ENCODE measurements around the gene AHDC1. TPM values are rescaled to one million over a fixed set of nuclear protein-coding genes. Genes with fewer than 3 reads are reported as not detected.

The AHDC1 gene
- total and polyA plus RNA-seq, 2 of the 13 experiments (the other 11 are each of a cell fraction or from before 2014, with no cell fraction given) = 1.0 to 2.7 TPM

GRCh38 chr1:27569506-27570291, 34.2 kb downstream of the AHDC1 start (continued):
- TF ChIP-seq ATF2 (CRISPR knock-in tag; IDR thresholded peaks at IDR 0.05) = peak; percentile 12; the same call in 1 of the 2 replicates
- peak; percentile 31 for TF ChIP-seq PHF5A (CRISPR knock-in tag; IDR thresholded peaks at IDR 0.05; ENCODE audit: low read depth, unreplicated experiment)
- peak; percentile 25; the same call in 1 of the 2 replicates for TF ChIP-seq THAP11 (CRISPR knock-in tag; IDR thresholded peaks at IDR 0.05)
- TF ChIP-seq TEAD3 (CRISPR knock-in tag; optimal IDR thresholded peaks at IDR 0.05; ENCODE audit: borderline replicate concordance) = peak; percentile 23
- no peak for TF ChIP-seq PBX2 (CRISPR knock-in tag; IDR thresholded peaks at IDR 0.05)
- TF ChIP-seq RXRB (CRISPR knock-in tag; IDR thresholded peaks at IDR 0.05; ENCODE audit: borderline replicate concordance) = peak; percentile 32; the same call in 1 of the 2 replicates
- TF ChIP-seq RARA (CRISPR knock-in tag; IDR thresholded peaks at IDR 0.05) = peak; percentile 56
- TF ChIP-seq XRCC5 (optimal IDR thresholded peaks at IDR 0.05; ENCODE audit: low read length) = no peak
- TF ChIP-seq SOX5 (CRISPR knock-in tag; IDR thresholded peaks at IDR 0.05; ENCODE audit: borderline replicate concordance) = 0 out of 2 replicates have a peak, but pooled peaks have one; percentile 6
- TF ChIP-seq NR2C2 (CRISPR knock-in tag; IDR thresholded peaks at IDR 0.05; ENCODE audit: borderline replicate concordance) = peak; percentile 90
- TF ChIP-seq ZNF367 (CRISPR knock-in tag; IDR thresholded peaks at IDR 0.05; ENCODE audit: borderline replicate concordance) = no peak
- TF ChIP-seq SMARCE1 (IDR thresholded peaks at IDR 0.05; ENCODE audit: borderline replicate concordance) = no peak
- TF ChIP-seq SIX4 (CRISPR knock-in tag; IDR thresholded peaks at IDR 0.05) = peak; percentile 90
- peak; percentile 92 for TF ChIP-seq ZNF652 (CRISPR knock-in tag; IDR thresholded peaks at IDR 0.05; ENCODE audit: borderline replicate concordance, low read depth)
- peak; percentile 30; the same call in 1 of the 2 replicates for TF ChIP-seq HOXA3 (CRISPR knock-in tag; IDR thresholded peaks at IDR 0.05)
- peak; percentile 58 for TF ChIP-seq ZBTB7B (CRISPR knock-in tag; IDR thresholded peaks at IDR 0.05)
- peak; percentile 61; the same call in 1 of the 2 replicates for TF ChIP-seq ZNF687 (CRISPR knock-in tag; IDR thresholded peaks at IDR 0.05)
- TF ChIP-seq PATZ1 (CRISPR knock-in tag; IDR thresholded peaks at IDR 0.05) = peak; percentile 87
- 0 out of 2 replicates have a peak, but pooled peaks have one; percentile 18 for TF ChIP-seq TBX2 (CRISPR knock-in tag; IDR thresholded peaks at IDR 0.05; ENCODE audit: borderline replicate concordance)
- TF ChIP-seq HNF4G (IDR thresholded peaks at IDR 0.05; ENCODE audit: borderline replicate concordance, low read depth, low read length) = peak; percentile 45; the same call in 1 of the 2 replicates
- no peak for TF ChIP-seq HNF4G (CRISPR knock-in tag; IDR thresholded peaks at IDR 0.05; ENCODE audit: borderline replicate concordance, low read depth)

All from HepG2 (cell line).